ENCODE data around the gene NDUFV1.

- TF ChIP-seq GATA2 (IDR thresholded peaks at IDR 0.05; ENCODE audit: low read depth, low read length) (no peak), GATA3 (IDR thresholded peaks at IDR 0.05; ENCODE audit: low read depth, low read length) (no peak)
Observed at GRCh38 chr11:67647471-67647870, 40.7 kb downstream of the NDUFV1 start.

Measured in SH-SY5Y (cell line).